Lower lobe of right lung (tissue), 2 donors: ENCODE measurements around the gene CRYBA2. TPM values are rescaled to one million over a fixed set of nuclear protein-coding genes. Genes with fewer than 3 reads are reported as not detected.

Experiments used
- ATAC-seq, 2 donors: fragments of 200-7000 bp; cut with Tn5 transposase; one replicate each; pipeline ENCODE4 v1.9.1; 2020 to 2022; ENCODE audit warnings: mild to moderate bottlenecking in 2 of 2, moderate library complexity in 2 of 2
- DNase-seq: peaks from one replicate; pipeline ENCODE4 v3.0.0-alpha.2; 2020
- H3K27ac ChIP-seq: fragments of 200-600 bp; one replicate; pipeline ENCODE4 v1.8.0; 2022
- H3K27me3 ChIP-seq: fragments of 200-600 bp; one replicate; pipeline ENCODE4 v1.8.0; 2022; ENCODE audit warnings: low read depth
- H3K36me3 ChIP-seq: fragments of 200-600 bp; one replicate; pipeline ENCODE4 v1.8.0; 2022; ENCODE audit warnings: mild to moderate bottlenecking
- H3K4me1 ChIP-seq: fragments of 200-600 bp; one replicate; pipeline ENCODE4 v1.8.0; 2022
- H3K4me3 ChIP-seq: fragments of 200-600 bp; one replicate; pipeline ENCODE4 v1.8.0; 2022; ENCODE audit warnings: mild to moderate bottlenecking
- H3K9me3 ChIP-seq: fragments of 200-600 bp; one replicate; pipeline ENCODE4 v1.8.0; 2022
- intact Hi-C: fragments of 100-400 bp; cut with DNase I; formaldehyde crosslinking; loops from one replicate; pipeline ENCODE4 v1.11.0; 2022
- total RNA-seq: library from RNA; stranded (reverse); fragmentation: NEBNext Ultra II Directional; extraction: Animal tissue kit (Norgen Biotek cat#: 25700); gene quantifications from one replicate; pipeline ENCODE4 v1.2.1, GENCODE V29; 2021
- TF ChIP-seq, protein P1 (sequence below): fragments of 200-600 bp; IDR thresholded peaks from one replicate; pipeline ENCODE4 v1.8.0; 2022; ENCODE audit warnings: antibody characterized with exemption, mild to moderate bottlenecking
- donor health status: DM: no; HTN: yes; CAD: no; lungs with severe emphysema.

The CRYBA2 gene
- total RNA-seq, 1 donor from 2014 or later: not detected

DNA sequence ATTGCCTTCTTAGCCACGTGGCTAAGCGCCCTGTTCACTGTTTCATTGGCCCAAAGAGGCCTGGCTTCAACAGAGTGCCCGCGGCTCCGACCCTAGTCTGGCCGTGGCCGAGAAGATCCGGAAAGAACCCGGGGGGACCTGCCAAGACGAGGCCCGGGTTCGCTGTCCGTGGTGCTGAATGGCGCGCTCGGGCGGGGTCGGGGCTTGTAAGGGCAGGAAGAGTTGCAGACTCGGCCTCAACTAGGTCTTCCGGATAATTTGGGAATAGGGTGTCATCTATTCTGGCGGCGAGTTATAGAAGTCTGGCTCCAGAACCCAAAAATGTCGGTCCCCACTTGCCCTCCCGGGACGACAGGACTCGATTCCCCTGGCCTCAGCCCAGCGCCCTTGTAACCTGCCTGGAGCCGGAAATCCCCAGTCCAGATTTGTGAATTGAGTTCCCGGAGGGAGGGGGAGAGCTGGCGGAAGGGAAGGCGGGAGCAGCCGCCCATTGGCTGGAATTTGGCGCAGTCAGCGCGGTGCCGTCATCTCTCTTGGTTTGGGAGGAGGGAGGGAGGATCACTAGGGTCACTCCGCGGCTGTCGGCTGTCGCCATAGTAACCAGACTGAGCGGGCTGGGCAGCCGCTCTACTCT is 30.2 kb downstream of the CRYBA2 start:
- intact Hi-C loops: no loop called here
- H3K27ac ChIP-seq: no peak overlapping the region
- peak; percentile 27 to 51 for ATAC-seq
- no peaks in the 10 kb centered on the region for H3K9me3 ChIP-seq
- H3K4me1 ChIP-seq: peaks cover 8% of the 10 kb centered on the region
- no peak overlapping the region for H3K4me3 ChIP-seq
- no peaks in the 10 kb centered on the region for H3K36me3 ChIP-seq
- TF ChIP-seq, protein P1, sequence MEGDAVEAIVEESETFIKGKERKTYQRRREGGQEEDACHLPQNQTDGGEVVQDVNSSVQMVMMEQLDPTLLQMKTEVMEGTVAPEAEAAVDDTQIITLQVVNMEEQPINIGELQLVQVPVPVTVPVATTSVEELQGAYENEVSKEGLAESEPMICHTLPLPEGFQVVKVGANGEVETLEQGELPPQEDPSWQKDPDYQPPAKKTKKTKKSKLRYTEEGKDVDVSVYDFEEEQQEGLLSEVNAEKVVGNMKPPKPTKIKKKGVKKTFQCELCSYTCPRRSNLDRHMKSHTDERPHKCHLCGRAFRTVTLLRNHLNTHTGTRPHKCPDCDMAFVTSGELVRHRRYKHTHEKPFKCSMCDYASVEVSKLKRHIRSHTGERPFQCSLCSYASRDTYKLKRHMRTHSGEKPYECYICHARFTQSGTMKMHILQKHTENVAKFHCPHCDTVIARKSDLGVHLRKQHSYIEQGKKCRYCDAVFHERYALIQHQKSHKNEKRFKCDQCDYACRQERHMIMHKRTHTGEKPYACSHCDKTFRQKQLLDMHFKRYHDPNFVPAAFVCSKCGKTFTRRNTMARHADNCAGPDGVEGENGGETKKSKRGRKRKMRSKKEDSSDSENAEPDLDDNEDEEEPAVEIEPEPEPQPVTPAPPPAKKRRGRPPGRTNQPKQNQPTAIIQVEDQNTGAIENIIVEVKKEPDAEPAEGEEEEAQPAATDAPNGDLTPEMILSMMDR: no peak
- peak; percentile 63 for DNase-seq
- peaks cover 78% of the 10 kb centered on the region for H3K27me3 ChIP-seq

DNA sequence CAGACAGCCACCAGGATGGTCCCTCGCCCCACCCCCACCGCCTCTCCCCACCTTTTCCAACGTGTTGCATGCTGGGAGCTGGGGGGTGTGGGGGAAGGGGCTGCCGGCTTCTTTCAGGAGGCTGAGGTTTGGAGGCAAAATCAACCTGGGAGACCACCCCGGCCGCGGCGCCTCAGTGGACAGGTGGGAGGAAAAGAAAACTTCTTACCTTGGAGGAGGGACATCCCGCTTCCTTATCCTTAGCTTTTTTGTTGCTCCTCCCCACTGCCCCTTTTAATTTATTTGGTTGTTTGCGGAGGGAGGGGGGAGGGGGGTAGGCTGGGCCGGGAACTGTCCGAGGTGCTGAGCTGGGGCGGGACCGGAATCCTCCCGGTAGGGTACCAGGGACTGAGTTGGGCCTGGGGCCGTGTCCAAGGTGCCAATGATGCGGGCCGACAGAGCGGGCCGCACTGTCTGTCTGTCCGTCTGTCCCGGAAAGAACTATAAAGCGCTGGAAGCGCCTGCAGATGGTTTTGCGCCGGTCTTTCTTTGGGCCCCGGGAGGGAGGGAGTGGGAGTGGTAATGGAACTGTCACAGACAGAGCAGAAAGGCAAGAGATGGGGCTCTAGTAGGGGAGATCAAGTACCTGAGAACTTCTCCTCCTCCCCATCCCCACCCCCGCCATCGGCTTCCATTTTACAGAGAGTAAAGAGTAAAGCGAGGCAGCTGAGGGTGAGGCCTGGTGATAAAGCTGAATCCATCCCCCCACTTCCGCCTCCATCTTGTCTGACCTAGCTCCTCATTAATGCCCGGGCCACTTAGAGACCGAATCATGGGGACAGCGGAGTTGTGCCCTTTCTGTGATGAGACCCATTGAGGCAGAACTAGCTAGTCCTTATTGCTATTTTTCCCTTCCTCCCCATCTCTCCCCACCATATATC is 31.3 kb downstream of the CRYBA2 start:
- H3K4me3 ChIP-seq: no peak overlapping the region
- no peaks in the 10 kb centered on the region for H3K36me3 ChIP-seq
- DNase-seq (no peak), ATAC-seq (no peak)
- TF ChIP-seq, protein P1: no peak
- peaks cover 84% of the 10 kb centered on the region for H3K27me3 ChIP-seq
- intact Hi-C loops: no loop called here
- H3K9me3 ChIP-seq: no peaks in the 10 kb centered on the region
- no peak overlapping the region for H3K27ac ChIP-seq
- H3K4me1 ChIP-seq: peaks cover 8% of the 10 kb centered on the region

DNA sequence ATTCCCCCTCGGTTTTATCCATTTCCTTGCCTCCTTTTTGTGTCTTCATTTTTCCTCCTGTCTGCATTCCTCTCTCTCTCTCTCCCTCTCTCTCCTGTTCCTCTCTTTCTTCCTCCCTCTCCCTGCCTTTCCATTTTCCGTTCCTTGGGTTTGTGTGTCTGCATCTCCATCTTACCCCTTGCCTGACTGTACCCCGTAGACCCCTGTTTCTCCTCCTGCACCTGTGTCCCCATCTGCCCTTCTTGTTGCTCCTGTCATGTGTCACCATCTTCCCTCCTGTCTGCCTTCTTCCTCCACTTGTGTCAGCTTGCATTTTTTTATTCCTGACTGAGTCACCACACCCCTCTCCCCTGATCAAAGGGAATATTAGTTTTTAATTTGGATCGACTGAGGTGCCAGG is 32.0 kb downstream of the CRYBA2 start:
- ATAC-seq (no peak), DNase-seq (no peak)
- intact Hi-C loops: no loop called here
- Histone ChIP-seq H3K27ac (no peak overlapping the region), H3K27me3 (peaks cover 84% of the 10 kb centered on the region), H3K4me1 (peaks cover 8% of the 10 kb centered on the region), H3K4me3 (no peak overlapping the region), H3K9me3 (no peaks in the 10 kb centered on the region), H3K36me3 (no peaks in the 10 kb centered on the region)
- TF ChIP-seq, protein P1: no peak

DNA sequence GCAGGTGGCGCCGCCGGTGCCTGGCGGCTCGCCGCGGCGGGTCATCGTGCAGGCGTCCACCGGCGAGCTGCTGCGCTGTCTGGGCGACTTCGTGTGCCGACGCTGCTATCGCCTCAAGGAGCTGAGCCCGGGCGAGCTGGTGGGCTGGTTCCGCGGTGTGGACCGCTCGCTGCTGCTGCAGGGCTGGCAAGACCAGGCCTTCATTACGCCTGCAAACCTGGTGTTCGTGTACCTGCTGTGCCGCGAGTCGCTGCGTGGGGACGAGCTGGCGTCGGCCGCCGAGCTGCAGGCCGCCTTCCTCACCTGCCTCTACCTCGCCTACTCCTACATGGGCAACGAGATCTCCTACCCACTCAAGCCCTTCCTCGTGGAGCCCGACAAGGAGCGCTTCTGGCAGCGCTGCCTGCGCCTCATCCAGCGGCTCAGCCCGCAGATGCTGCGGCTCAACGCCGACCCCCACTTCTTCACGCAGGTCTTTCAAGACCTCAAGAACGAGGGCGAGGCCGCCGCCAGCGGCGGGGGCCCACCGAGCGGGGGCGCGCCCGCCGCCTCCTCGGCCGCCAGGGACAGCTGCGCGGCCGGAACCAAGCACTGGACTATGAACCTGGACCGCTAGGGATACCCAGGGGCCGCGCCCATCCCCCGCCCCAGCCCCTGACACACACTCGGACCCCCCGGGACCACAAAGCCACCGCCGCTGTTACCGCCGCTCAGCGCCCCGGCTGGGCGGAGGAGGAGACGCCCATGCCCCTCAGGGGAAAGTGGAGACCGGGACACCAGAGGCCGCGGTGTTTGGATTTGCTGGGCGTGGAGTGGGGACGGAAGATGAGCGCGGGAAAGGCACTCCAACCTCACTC is 32.7 kb downstream of the CRYBA2 start:
- DNase-seq: no peak
- no peak for ATAC-seq
- Histone ChIP-seq H3K4me1 (peaks cover 8% of the 10 kb centered on the region), H3K4me3 (no peak overlapping the region), H3K36me3 (no peaks in the 10 kb centered on the region), H3K27me3 (peaks cover 83% of the 10 kb centered on the region), H3K9me3 (no peaks in the 10 kb centered on the region), H3K27ac (no peak overlapping the region)
- intact Hi-C loops: no loop called here
- TF ChIP-seq, protein P1: no peak

DNA sequence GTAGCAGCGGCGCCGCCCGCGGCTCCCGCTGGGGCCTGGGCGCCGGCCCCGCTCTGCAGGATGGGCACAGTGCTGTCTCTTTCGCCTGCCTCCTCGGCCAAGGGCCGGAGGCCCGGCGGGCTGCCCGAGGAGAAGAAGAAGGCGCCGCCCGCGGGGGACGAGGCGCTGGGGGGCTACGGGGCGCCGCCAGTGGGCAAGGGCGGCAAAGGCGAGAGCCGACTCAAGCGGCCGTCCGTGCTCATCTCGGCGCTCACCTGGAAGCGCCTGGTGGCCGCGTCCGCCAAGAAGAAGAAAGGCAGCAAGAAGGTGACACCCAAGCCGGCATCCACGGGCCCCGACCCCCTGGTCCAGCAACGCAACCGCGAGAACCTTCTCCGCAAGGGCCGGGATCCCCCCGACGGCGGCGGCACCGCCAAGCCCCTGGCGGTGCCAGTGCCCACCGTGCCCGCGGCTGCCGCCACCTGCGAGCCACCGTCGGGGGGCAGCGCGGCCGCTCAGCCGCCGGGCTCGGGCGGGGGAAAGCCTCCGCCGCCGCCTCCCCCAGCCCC is 33.4 kb downstream of the CRYBA2 start:
- intact Hi-C loops: no loop called here

More for the DNA sequence above, 33.4 kb downstream of the CRYBA2 start:
- TF ChIP-seq, protein P1: no peak
- Histone ChIP-seq H3K4me1 (peaks cover 8% of the 10 kb centered on the region), H3K27me3 (peaks cover 76% of the 10 kb centered on the region), H3K9me3 (no peaks in the 10 kb centered on the region), H3K27ac (no peak overlapping the region), H3K4me3 (peak overlapping the region; percentile 46), H3K36me3 (no peaks in the 10 kb centered on the region)
- no peak for ATAC-seq
- DNase-seq: no peak
